ENCODE results near the gene NUDC. TPM values are rescaled to one million over a fixed set of nuclear protein-coding genes. Genes with fewer than 3 reads are reported as not detected.
"Not testable (repeated sequence)": the region's sequence is repeated elsewhere in the genome, so short reads cannot be mapped to it uniquely, and the experiment has no call there.

The NUDC gene
- 10 to 100 TPM; 45.2 to 50.3 (median 46.1) TPM for total RNA-seq

GRCh38 chr1:26921540-26922430, at the start of gene NUDC:
NUDC (plus strand) TSS chr1:26921743; CDS start chr1:26921849, 106 bp downstream.
- Histone ChIP-seq H3K27ac (peak within 1 kb of the TSS; percentile 87 to 96 (median 94)), H3K4me3 (peak within 1 kb of the TSS; percentile 93 to 100 (median 98)), H3K9me3 (no peaks in the 10 kb centered on the region), H3K4me1 (peaks cover 0 to 29% (median 17%) of the 10 kb centered on the region in 3 donors), H3K27me3 (no peaks in the 10 kb centered on the region), H3K36me3 (peaks cover 5 to 34% (median 22%) of the 10 kb centered on the region in 3 donors)
- DNase-seq: peak; percentile 78
- TF ChIP-seq POLR2A (IDR thresholded peaks at IDR 0.05): peak in 3 of 4 donors; percentile 66 to 91 (median 88)
- TF ChIP-seq, protein P1, sequence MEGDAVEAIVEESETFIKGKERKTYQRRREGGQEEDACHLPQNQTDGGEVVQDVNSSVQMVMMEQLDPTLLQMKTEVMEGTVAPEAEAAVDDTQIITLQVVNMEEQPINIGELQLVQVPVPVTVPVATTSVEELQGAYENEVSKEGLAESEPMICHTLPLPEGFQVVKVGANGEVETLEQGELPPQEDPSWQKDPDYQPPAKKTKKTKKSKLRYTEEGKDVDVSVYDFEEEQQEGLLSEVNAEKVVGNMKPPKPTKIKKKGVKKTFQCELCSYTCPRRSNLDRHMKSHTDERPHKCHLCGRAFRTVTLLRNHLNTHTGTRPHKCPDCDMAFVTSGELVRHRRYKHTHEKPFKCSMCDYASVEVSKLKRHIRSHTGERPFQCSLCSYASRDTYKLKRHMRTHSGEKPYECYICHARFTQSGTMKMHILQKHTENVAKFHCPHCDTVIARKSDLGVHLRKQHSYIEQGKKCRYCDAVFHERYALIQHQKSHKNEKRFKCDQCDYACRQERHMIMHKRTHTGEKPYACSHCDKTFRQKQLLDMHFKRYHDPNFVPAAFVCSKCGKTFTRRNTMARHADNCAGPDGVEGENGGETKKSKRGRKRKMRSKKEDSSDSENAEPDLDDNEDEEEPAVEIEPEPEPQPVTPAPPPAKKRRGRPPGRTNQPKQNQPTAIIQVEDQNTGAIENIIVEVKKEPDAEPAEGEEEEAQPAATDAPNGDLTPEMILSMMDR (IDR thresholded peaks at IDR 0.05): no peak
- WGBS, 2 donors: 0 to 1% methylated on average over 27 to 60 of the region's 83 CpGs
- intact Hi-C loops (cut with DNase I): no loop called here

- DNase-seq; H3K9me3 ChIP-seq; H3K27me3 ChIP-seq; H3K4me3 ChIP-seq; intact Hi-C loops (cut with DNase I); H3K27ac ChIP-seq: not testable (repeated sequence)
- Histone ChIP-seq H3K36me3 (peaks cover 0 to 26% (median 3%) of the 10 kb centered on the region in 3 donors), H3K4me1 (peaks cover 5 to 27% (median 6%) of the 10 kb centered on the region in 3 donors)
- WGBS, 2 donors: 74 to 91% methylated on average over 2 of the region's 2 CpGs
Measured at GRCh38 chr1:26873097-26873496, 48.4 kb upstream of the NUDC start.

GRCh38 chr1:26874896-26875295, 46.6 kb upstream of the NUDC start:
- no peak overlapping the region for H3K27ac ChIP-seq
- peaks cover 5 to 25% (median 6%) of the 10 kb centered on the region in 3 donors for H3K4me1 ChIP-seq
- no peak overlapping the region for H3K4me3 ChIP-seq
- WGBS, 2 donors: 60 to 74% methylated on average over 4 of the region's 4 CpGs
- no peaks in the 10 kb centered on the region for H3K27me3 ChIP-seq
- TF ChIP-seq, protein P1 (IDR thresholded peaks at IDR 0.05): no peak
- TF ChIP-seq POLR2A (IDR thresholded peaks at IDR 0.05): no peak
- intact Hi-C loops (cut with DNase I): no loop called here
- DNase-seq: no peak
- H3K36me3 ChIP-seq: peaks cover 7 to 44% (median 9%) of the 10 kb centered on the region in 3 donors
- H3K9me3 ChIP-seq: no peaks in the 10 kb centered on the region

DNA sequence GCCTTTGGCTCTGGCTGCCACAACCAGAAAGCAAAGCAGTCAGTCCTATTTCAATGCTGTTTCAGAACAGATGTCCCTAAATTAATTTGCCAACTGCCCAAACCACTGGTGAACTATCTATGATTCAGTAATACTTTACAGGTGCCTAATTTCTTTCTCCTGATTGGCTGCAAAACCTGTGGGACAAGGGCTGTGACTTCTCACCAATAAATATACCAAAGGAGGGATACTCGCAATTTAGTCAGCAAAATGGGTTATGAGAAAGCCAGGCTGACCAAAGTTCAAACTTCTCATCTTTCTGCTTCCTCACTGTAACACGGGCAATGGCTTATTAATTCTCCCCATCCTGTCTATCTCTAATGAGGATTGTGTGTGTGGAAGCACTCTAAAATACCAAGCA, 44.2 kb upstream of the NUDC start:
- TF ChIP-seq POLR2A (IDR thresholded peaks at IDR 0.05): no peak
- TF ChIP-seq, protein P1 (IDR thresholded peaks at IDR 0.05): no peak
- no peak overlapping the region for H3K4me3 ChIP-seq
- H3K4me1 ChIP-seq: peaks cover 5 to 25% (median 6%) of the 10 kb centered on the region in 3 donors
- H3K27ac ChIP-seq: peak overlapping the region in 3 of 4 donors; percentile 8 to 58 (median 48)
- WGBS, 2 donors: 38 to 54% methylated on average over 2 of the region's 2 CpGs
- intact Hi-C loops (cut with DNase I): no loop called here
- no peaks in the 10 kb centered on the region for H3K27me3 ChIP-seq
- peaks cover 16 to 69% (median 24%) of the 10 kb centered on the region in 3 donors for H3K36me3 ChIP-seq
- DNase-seq: no peak
- H3K9me3 ChIP-seq: no peaks in the 10 kb centered on the region

GRCh38 chr1:26879793-26880192, 41.8 kb upstream of the NUDC start:
- peaks cover 28 to 85% (median 46%) of the 10 kb centered on the region in 3 donors for H3K36me3 ChIP-seq
- H3K4me1 ChIP-seq: peaks cover 5 to 22% (median 6%) of the 10 kb centered on the region in 3 donors
- intact Hi-C loops (cut with DNase I): no loop called here
- no peak overlapping the region for H3K27ac ChIP-seq
- WGBS, 2 donors: 88 to 94% methylated on average over 3 to 4 of the region's 4 CpGs
- DNase-seq: no peak
- H3K27me3 ChIP-seq: no peaks in the 10 kb centered on the region
- H3K9me3 ChIP-seq: no peaks in the 10 kb centered on the region
- TF ChIP-seq, protein P1 (IDR thresholded peaks at IDR 0.05): no peak
- TF ChIP-seq POLR2A (IDR thresholded peaks at IDR 0.05): no peak
- H3K4me3 ChIP-seq: no peak overlapping the region

- H3K27me3 ChIP-seq; DNase-seq; H3K27ac ChIP-seq; H3K4me3 ChIP-seq; intact Hi-C loops (cut with DNase I); H3K9me3 ChIP-seq: not testable (repeated sequence)
- Histone ChIP-seq H3K4me1 (peaks cover 5 to 18% (median 6%) of the 10 kb centered on the region in 3 donors), H3K36me3 (peaks cover 28 to 94% (median 63%) of the 10 kb centered on the region in 3 donors)
- WGBS, 2 donors: 80 to 94% methylated on average over 4 to 6 of the region's 6 CpGs
Measured at GRCh38 chr1:26881611-26882010, 39.9 kb upstream of the NUDC start.
